GM21576 (cell line): ENCODE data around the gene WDR4.
A peak's percentile ranks its signal among the peaks of the same experiment; 100 is the strongest.
"Not testable (repeated sequence)": the region's sequence is repeated elsewhere in the genome, so short reads cannot be mapped to it uniquely, and the experiment has no call there.

ENCODE experiments used
- ATAC-seq: cut with Tn5 transposase; IDR thresholded peaks from one replicate; pipeline ENCODE4 v1.9.1; 2021; ENCODE audit warnings: mild to moderate bottlenecking, moderate library complexity; ENCODE audit not compliant: unreplicated experiment

The WDR4 gene

DNA sequence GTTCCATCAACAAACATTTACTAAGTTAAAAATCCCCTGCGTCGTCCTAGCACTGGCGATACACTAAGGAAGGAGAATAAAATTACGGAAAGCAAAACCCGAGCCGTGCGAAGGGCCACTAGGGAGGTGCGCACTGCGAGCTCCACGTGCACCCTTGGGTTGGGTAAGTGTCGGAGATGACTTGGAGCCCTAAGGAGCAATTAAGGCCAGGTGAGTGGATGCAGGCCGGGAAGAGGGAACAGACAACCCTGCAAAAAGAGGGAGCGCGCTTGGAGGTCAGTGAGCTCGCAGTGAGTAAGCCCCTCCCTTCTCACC lies 704 bp downstream of the WDR4 start:
- ATAC-seq: peak; percentile 21

DNA sequence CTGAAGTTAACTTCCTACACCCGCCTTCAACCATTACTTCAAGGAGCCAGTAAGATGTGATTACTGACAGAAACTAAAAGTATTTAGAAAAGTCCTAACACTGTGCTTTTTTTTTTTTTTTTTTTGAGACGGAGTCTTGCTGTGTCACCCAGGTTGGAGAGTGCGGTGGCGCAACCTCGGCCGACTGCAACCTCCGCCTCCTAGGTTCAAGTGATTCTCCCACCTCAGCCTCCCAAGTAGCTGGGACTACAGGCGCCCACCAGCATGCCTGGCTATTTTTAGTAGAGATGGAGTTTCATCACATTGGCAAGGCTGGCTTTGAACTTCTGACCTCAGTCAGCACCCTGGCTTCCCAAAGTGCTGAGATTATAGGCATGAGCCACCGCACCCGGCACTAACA lies 3.5 kb downstream of the WDR4 start:
- not testable (repeated sequence) for ATAC-seq

DNA sequence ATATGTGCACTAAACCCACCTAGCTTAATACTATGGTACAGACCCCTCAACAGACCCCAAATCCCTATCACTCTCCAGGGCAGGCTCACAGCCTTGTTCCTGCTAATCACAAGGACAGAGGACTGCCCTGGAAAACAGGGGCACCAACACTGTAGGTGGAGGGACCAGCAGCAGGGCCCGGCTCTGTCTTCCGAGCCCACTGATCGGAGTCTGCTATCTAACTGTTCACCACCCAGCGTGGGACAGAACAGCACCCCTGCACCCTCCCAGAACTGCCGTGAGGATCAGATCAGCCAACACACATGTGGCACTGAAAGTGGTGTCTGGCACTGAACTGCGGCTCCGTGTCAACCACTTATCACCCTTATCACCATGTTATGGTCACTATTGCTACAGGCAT lies 6.2 kb downstream of the WDR4 start:
- no peak for ATAC-seq

DNA sequence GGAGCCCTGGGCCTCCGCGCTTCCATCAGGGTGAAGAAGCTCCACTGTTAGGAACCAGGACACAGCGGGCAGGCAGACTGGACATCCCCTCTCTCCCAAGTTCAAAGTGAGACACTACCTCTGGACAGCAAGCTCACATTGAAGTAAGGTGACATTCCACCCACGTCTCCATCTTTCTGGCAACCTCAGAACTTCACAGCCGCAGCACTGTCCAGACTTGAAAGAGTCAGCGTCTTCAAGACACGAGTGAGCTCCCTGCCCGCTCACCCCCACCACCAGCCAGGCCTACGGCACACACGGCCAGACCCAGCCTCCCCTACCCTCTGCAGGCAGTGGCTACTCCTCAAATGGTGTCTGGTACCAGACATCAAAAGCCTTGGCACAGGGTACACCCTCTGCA lies 11.1 kb downstream of the WDR4 start:
- no peak for ATAC-seq

DNA sequence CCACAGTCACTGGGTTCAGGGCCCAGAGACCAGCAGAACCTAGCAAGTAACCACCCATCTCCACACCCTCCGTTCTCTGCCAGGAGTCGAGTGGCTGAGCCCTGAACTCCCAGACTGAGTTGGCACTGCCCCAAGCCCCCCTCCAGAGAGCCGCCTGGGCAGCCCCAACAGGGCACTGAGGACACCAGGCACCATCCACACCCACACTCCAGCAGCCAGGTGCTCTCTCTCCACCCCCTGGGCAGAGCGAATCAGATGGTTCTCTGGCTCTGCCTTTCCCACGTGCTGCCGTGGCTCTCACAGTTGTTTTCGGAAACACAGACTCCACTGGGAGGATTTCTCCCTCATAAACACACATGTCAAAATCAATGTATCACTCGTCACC lies 13.6 kb downstream of the WDR4 start:
- ATAC-seq: no peak

DNA sequence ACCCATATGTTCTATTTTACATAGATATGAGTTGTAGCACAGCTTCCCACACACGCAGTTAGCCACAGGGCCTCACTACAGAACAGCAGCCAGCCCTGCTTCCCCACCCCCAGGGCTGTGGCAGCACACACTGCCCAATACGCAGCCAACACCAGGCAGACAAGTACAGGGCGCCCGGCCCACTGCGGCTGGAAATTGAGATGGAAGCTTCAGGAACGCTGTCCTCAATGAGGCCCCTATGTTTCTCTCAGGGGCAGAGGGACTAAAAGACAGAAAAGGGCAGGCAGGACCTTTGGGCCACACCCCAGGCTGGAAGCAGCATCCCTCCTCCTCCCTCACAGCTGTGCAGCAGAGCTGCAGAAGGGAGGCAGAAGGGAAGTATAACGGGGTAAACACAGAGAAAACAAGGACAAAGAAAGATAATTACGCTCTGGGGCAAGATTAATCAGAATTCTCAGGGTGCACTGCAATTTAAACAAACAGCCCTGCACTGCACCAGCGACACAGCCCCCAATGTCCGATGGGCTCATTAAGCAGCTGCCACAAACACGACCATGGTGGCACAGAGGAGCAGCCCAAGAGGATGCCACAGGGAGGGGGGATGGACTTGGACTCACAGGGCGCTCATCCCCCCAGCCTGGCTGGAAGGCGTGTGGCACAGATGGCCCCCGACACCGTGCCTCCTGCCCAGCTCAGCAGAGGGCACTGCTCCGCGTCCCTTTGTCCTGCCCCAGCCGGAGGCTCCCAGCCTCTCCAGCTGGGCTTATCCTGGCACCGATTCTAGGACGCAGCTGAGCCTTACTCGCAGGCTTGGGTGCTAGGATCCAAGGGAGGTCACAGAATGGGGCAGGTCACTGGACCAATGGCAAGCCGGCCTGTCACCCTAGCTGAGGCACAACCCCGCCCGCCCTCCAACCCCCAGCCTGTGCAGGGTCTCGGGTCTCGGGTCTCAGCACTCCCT lies 14.2 kb downstream of the WDR4 start:
- ATAC-seq: no peak

DNA sequence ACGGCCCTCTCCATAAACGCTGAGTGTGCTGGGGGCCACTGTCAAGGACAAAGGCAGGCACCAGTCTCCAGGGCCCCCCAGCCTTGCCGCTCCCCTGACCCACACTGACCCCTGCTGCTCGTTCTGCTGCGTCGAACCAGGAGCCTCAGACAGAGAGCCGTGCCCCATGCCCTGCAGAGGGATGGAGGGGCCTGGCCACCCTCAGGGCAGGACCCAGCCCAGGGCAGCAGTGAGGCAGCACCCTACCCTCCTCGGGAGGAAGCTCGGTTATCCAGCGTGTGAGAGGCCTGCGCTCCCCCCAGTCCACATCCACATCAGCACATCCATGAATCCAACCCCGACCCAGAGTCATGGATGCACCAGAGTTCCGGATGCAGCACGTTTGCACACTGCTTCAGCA lies 15.1 kb downstream of the WDR4 start:
- no peak for ATAC-seq

DNA sequence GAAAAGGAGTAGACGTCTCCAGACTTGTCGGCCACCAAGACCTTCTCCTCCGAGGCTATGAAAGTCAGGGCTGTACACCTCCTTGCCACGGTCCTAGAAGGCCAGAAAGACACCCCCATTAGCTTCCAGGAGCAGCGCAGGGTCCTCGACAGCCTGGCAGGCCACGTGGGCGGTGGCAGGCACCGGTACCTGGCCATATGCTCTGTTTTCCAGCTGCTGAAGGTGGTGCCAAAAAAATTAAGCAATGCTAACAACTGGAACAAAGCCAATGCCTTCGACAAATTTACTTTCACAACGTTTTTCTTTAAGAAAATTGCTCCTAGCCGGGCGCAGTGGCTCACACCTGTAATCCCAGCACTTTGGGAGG lies 15.9 kb downstream of the WDR4 start:
- no peak for ATAC-seq

DNA sequence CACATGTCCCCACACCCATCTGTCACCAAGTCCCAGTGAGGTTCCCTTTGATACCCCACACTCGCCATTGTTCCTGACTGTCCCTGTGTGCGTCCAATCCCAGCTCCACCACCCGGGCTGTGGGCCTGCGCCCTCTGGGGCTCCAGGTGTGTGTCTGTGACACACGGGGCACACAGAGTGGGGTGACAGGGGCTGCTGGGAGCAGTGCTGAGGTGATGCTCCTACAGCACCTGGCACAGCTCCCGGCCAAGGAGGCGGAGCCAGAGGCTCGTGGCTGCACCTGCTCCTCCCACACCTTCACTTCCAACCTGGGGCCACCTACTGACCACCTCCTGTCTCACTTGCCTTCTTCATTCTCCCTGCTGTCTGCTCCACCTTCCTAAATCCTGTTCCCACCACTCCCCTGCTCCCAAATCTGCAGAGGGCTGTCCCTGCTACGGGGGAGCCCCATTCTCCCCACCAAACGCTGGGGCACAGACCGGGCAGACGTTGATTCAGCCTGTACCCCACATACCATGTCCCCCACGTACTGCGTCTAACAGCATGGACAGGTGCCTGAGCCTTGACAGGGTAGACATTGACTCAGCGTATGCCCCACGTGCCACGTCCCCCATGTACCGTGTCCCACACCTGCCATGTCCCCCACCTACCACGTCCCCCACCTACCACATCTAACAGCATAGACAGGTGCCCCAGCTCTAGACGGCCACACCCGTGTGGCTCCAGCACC lies 16.4 kb downstream of the WDR4 start:
- no peak for ATAC-seq

DNA sequence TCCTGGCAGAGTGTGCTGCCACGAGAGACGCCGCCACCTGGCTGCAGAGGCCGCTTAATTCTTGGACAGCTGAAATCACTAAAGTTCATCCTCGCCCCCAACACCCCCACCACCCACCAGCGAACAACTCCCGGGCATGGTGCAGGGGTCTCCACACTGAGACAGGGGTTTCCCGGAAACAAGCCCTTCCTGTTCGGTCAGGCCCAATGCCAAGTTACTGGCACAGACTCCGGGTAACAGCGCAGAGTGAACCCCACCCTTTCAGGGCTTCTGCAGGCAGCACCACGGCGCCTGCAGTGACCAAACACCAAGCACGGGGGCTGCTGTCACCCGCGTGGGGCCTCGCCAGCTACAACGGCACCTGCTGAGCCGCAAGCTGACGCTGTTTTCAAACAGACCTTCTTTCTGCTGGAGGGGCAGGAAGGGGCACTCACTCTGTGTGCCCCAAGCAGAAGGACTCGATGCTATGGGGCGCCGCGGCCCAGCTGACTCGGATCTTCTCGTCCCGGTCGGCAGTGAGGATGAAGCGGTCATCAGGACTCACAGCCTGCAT lies 17.4 kb downstream of the WDR4 start:
- ATAC-seq: no peak

DNA sequence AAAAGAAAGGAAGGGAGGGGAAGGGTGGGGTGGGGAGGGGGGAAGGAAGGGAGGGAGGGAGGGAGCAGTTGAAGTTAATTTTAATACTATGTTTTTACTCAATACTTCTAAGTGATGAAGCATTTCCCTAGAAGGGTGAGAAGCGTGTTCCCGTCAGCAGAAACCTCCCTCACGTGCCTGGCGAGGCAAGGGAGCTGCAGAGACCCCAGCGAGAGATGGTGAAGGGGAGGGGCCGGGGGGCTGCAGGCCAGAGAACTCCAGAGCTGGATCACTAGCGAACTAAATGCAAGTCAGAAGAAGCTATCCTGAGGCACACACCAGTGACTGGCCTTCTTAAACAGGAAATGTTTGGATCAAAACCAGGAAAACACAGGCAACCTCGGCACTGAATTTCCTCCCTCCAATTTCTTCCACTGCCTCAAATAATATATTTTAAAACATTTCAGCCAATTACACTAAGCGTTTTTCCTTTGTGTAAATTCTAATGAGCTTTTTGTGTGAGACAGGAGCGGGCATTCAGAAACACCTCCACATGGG lies 18.0 kb downstream of the WDR4 start:
- ATAC-seq: no peak

DNA sequence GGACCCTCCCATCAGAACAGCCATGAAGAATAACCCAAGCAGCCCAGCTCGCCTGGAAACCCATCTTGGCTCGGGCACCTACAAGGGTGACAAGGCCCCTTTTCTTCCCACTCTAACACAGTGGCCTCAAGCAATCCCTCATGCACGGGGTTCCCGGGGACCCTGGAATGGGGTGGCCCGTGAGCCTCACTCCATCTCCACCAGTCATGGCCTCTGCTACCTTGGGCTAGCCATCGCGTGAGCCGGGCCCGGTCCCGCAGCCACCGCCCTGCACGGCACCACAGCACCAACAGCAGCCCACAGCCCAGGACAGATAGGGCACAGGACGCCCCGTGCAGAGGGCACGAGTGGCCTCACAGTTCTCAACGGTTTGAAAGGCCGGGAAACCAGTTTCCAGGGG lies 19.0 kb downstream of the WDR4 start:
- ATAC-seq: no peak

DNA sequence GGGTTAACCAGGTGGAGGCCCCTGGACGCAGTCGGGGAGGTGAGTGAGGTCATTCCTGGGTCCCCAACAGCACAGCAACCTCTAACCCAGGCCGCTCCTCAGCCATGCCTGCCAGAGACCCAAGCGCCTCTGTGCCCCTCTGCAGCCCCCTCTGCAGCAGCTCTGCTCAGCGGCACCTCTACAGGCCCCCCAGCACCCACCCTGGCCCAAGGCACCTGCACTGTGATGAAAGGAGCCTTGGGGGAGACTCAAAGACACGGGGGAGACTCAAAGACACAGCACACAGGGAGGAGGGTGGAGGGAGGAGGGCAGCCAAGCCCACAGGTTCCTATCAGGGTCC lies 19.5 kb downstream of the WDR4 start:
- ATAC-seq: no peak

DNA sequence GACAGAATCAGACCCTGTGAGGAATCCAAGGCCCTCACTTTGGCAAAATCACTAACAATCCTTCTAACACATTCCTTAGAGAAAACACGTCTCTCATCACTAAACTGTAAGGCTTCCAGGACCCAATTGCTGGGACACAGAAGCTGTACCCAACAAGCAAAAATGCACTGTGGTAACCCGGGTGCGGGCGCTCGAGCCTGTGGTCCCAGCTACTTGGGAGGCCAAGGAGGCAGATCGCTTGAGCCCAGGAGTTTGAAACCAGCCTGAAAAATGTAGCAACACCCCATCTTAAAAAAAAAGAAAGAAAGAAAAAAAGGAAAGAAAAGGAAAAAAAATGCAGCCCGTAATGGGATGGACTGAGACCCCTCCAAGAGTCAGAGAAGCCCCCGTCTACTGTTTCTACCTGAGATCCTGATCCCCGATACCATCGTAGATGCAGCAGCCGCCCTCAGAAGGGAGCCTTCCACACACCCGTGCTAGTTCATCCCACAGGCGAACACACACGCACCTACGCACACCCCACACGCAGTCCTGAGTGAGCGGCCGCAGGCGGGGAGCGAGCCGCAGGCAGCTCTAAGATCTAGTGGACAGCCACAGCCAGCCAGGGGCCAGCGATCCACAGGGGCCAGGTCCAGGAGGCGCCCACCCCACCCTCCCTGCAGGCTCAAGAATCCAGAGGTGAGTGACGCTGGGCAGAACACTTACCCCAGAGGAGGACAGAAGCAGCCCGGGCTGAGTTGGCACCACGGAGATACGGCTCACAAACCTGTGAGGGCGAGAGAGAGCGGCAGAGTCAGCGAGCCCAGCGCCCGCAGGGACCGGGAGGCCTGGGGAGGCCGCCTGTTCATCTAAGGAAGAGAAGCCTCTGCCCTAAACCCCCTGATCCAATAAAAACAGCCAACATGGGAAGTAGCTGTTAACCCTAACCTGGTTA lies 20.1 kb downstream of the WDR4 start:
- ATAC-seq: no peak

DNA sequence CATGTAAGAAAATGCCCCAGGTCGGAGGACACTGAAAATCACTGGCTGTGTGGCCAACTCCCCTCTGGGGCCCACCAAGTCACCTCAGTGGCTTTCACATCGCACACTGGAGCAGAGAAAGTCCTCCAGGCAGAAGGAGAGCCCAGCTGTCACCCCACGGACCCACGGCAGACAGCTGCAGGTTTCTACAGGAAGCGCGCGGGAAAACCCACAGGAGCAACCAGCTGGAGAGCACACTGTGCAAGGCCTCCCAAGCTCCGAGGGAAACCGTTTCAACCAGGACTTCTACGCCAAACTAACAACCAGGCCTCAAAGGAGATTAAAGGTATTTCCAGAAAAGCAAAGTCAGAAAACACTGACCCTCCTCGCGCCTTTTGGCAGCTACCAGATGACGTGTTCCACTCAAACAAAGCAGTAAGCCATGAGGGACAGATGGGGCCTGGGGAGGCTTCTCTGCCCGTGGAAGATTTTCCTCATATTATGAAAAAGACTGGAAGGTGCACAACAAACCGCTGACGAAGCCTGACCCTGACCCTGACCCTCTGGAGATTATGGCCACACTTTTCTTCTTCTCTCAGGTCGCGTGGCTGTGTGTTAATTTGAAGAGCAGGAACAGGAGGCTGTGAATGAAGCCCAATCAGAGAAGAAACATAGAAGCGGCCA lies 21.0 kb downstream of the WDR4 start:
- ATAC-seq: no peak

DNA sequence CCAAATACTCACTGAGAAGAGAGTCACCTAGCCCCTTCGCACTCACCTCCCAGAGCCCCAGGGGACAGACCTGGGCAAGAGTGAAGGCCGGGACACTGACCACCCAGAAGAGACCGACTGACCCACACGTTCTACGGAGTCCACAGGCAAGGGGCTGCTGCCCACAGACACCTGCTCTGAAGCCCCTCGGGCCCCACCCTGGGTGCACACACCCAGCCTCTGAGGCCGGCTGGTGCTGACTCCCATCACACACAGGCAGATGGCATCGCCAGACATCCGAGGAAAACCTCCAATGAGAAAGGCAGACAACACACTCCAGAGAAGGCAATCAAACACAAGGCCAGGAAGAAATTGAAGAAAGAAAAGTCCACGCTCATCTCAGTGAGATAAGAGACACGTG lies 22.1 kb downstream of the WDR4 start:
- ATAC-seq: no peak

DNA sequence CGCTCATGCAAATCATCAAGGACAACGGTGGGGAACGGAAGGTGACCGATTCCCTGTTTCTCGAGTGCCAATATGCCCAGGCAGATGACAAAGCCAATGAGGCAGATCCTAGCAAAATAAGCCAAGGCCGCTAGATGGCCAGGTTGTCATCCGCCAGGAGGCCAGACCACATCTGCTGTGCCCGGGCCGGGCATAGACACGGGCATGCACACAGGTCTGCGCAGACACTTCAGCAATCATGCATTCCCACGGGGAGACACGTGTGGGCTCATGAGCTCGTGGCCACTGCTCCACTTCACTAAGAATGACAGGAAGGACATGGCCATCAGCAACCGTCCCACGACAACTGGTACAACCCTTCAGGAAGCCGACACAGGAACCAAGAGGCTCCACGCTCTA lies 23.4 kb downstream of the WDR4 start:
- no peak for ATAC-seq

DNA sequence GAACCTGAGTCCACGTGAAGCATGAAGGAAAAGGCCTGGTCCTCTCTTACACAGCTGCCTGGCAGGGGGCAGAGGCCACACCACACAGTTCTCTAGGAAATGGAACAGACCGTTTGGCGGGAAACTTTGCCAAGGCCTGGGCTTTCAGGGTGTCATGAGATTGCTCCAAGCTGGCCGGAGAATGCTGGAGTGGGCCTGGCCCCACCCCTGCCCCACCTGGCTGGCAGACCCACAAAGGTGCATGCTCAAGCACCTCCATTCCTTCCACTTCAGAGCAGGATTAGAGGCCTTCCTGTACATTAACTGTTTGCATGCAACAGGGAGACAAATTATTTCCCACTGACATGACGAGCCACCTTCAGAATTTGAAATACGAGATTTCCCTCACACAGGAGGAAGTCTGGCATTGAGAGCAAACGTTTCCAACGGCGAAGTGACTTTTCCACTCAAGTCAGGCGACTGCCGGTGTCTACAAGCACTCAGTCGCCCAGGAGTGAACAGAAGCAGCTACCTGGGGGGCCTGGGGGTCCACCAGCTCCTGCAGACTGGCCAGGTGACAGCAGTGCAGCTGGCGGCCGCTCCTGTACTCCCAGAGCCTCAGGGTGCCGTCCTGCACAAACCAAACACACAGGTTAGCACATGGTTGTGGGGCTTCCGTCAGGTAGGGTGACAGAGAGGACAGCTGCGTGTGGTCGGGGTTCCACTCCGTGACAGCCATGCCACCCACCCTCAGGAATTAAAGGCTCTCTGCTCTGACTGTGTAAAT lies 24.0 kb downstream of the WDR4 start:
- ATAC-seq: no peak

DNA sequence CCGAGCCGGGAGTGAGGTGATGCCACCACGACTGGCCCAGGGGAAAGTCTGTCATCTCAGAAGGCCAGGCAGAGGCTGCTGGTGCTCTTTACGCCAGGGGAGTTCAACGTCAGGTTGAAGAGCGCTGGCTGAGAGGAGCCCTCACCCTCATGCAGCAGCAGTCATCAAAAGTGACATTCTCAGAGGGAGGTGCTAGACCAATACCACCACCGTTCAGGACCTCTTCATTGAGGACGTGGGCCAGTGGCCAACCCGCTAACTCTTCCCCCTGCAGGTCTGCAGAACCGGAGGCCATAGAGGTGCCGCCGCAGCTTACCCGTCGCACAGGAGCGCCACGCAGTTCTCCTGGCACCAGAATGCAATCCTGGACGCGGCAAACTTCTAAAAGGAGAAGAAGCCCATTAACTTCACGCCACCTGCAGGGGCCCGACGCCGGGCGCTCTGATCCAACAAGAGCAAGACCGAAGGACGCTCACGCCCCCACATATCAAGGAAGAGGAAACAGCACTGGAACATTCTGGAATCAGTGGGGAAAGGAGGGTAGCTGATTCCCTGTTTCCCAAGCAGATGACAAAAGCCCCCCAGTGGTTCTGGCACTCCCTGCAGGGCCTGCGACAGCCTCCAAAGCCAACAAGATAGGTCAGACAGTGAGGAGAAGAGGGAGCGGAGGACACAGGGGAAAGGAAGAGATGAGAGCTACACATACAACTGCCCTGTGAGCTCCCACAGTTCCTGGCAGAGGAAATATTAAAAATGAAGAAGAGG lies 24.9 kb downstream of the WDR4 start:
- ATAC-seq: no peak
